HT1080 (cell line): ENCODE measurements around the gene MPC1. TPM values are rescaled to one million over a fixed set of nuclear protein-coding genes. Genes with fewer than 3 reads are reported as not detected.
A peak's percentile ranks its signal among the peaks of the same experiment; 100 is the strongest.
"Not testable (repeated sequence)": the region's sequence is repeated elsewhere in the genome, so short reads cannot be mapped to it uniquely, and the experiment has no call there.

Source experiments
- DNase-seq: peaks from one replicate; pipeline ENCODE4 v3.0.0-alpha.2; 2015; ENCODE audit warnings: low read depth
- total RNA-seq: library from RNA; depleted of rRNA; stranded (reverse); fragments of >200 nt; shearing (Covaris generic); gene quantifications from 2 replicates; pipeline ENCODE4 v1.2.3, GENCODE V29; 2014

MPC1 gene
- total RNA-seq, 1 experiment from 2014 or later: 39.6 TPM

DNA sequence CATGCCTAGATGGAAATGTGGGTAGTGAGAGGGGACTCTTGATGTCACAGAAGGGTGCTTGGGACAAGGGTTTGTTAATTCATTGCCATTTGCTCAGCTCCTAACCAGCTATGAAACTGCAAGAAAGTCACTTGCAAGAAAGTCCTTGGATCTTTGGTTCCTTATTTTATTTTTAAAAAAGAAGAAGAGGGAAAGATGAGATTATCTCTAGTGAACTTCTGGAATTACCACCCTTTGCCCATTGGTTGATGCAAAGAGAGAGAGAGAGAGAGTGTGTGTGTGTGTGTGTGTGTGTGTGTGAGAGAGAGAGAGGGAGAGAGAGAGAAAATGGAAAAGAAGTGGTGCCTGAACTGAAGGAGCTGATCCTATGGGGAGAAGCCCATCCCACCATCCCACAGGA is 35.8 kb downstream of the MPC1 start:
- DNase-seq: no peak

DNA sequence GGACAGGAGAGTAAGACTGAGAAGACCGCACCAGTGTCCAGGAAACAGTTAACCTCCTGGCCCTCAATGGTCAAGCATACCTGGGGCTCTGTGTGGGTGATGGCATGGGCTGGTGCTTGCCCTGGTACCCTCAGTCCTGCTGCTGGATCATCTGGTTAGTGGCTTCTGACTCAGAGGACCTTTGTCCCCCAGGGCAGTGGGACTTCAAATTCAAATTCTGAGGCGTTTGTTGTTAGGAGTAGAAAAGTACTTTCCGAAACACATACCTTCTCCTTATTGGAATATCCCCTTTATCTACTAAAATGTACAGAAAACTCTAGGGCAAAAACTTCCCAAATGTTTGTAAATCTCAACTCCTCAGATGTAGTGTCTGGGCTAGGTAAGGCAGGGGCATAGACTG is 36.3 kb downstream of the MPC1 start:
- no peak for DNase-seq

DNA sequence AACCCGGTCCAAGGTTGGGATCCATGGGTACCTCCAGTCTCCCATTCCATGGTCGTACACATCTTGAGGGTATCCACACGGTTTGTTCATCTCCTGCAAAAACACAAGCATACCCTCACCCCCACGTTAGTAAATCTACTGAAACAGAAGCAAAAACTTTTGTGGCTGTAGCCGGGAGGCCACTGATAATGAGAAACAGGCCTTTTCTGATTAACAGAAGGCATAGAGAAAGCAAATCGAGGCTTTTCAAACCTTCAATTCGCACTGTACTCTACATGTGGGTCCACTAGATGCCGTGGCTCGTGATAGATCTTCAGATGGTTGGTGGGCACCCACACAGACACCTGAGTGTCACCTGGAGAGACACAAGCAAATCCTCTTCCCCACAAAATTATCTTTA is 37.1 kb downstream of the MPC1 start:
- DNase-seq: not testable (repeated sequence)

DNA sequence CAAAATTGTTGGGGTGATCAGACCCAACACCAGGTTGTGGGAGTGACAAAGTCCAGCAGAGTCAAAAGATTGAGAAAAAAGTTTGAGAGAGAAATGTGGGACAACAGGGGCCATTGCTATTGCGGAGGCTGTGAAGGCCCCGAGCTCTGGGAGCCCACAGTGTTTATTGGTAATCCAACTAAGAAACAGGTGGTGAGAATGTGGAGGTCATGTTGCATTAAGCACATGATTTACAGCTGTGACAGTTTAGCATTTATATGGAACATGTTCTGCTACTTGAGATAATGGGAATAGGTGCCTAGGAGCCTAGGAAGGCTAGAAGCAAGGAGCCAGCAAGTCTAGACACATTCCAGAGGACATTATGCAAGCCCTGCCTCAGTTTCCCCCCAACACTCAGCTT is 37.8 kb downstream of the MPC1 start:
- not testable (repeated sequence) for DNase-seq

- no peak for DNase-seq
These were observed 38.5 kb downstream of the MPC1 start for GRCh38 chr6:166344240-166344639.

GRCh38 chr6:166343150-166343487 is 39.6 kb downstream of the MPC1 start:
- DNase-seq: no peak

- DNase-seq: peak; percentile 83
These were observed 40.2 kb downstream of the MPC1 start, which contains the start of gene SFT2D1 for GRCh38 chr6:166342349-166343149. Gene SFT2D1, minus strand, starts transcription at chr6:166342545. Its CDS starts 64 bp downstream, at chr6:166342481.

GRCh38 chr6:166341977-166342348 is 40.8 kb downstream of the MPC1 start:
- DNase-seq: no peak

DNA sequence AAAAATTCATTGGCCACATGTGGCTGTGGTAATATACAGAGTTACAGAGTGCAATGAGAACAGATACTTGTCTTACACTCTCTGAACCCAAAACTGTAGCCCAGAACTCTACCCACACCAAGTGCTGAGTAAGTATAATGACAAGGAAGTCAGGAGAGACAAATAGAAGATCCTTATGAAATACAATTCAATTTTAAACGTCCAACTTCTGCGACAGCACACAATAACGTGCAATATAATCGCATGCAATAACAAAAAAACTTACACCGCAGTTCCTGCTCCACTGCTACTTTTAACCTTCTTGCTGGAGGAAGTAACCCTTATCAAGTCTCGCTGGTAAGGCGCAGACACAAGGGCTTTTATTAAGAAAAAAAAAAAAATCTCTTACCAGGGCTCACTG is 41.3 kb downstream of the MPC1 start:
- DNase-seq: no peak

GRCh38 chr6:166338854-166339253 is 43.9 kb downstream of the MPC1 start:
- no peak for DNase-seq

DNA sequence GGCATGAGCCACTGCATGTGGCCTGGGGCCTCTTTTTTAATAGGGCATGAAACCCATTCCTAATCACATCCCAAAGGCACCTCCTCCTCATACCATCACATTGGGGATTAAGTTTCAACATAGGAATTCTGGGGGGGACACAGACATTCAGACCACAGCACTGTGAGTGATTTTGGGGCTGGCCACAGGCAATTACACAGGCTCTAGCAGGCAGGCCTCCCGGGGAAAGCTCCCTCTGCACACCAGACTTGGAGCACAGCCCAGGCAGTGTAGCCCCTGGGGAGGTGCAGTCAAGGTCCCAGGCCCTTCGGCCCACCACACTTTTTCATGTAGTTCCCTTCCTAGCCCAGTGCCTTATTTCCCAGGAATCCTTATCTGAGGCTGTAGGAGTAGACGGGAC is 45.9 kb downstream of the MPC1 start:
- DNase-seq: no peak

DNA sequence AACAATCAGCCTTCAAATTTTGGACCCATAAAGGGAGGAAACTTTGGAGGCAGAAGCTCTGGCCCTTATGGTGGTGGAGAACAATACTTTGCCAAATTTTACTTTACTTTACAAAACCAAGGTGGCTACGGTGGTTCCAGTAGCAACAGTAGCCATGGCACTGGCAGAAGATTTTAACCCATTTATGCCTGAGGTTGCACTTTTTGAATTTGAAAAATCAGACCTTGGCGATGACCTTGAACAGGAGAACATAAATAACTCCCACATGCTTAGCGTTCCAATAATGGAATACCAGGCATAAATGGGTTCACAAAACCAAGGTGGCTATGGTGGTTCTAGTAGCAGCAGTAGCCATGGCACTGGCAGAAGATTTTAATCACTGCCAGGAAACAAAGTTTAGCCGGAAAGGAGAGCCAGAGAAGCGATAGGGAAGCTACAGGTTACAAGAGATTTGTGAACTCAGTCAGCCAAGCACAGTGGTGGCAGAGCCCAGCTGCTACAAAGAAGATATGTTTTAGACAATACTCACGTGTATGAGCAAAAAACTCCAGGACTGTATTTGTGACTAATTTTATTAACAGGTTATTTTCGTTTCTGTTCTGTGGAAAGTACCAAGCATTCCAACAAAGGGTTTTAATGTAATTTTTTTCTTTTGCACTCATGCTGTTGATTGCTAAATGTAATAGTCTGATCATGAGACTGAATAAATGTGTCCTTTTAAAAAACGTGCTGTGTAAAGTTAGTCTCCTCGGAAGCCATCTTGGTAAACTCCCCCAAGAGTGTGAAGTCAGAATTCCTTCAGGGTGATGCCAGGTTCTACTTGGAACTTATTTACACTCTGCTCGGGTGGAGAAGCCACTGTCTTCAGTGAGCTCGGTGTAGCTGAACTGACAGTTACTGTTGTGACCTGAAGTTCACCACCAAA is 47.1 kb downstream of the MPC1 start:
- DNase-seq: no peak

DNA sequence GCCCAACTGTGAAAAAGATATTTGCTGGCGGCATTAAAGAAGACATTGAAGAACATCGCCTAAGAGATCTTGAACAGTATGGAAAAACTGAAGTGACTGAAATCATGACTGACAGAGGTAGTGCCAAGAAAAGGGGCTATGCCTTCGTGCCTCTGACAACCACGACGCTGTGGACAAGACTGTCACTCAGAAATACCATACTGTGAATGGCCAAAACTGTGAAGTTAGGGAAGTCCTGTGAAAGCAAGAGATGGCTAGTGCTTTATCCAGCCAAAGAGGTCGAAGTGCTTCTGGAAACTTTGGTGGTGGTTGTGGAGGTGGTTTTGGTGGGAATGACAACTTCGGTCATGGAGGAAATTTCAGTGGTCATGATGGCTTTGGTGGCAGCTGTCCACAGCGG is 47.9 kb downstream of the MPC1 start:
- no peak for DNase-seq

GRCh38 chr6:166333172-166333995 is 49.4 kb downstream of the MPC1 start:
- DNase-seq: no peak

DNA sequence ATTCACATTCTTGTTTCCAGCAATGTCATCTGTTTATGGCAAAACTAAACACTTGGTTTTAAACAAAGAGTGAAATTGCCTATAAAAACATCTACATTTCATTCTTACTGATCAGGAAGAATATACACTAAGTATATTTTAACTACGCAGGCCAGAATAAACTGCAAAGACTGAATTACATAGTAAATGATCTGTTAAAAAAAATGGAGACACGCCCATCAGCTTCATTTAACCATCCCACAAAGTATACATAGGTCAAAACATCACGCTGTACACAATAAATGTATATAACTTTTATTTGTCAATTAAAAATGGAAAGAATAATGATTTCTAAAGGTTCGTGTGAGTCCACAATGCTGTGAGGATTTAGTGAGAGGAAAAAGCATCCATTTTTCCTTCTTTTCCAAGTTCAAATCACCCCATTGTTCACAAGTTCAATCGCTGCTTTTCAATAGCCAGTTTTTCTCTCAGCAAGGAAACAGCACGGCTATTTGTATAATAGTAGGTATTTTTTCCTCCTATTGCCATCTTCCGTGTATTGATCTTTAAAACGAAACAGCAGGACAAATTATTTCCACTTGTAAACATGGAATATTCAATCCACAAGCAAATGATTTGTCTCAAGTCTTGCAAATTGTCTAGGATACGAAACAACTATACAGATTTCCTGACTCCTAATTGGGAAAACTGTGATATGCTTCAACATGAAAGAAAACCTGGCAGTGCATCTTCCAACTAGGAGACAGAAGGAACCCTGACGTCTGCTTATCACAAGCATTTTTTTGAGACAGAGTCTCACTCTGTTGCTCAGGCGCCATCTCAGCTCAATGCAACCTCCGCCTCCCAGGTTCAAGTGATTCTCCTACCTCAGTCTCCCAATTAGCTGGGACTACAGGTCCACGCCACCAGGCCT is 51.0 kb downstream of the MPC1 start:
- DNase-seq: no peak

GRCh38 chr6:166330612-166331011 is 52.1 kb downstream of the MPC1 start:
- DNase-seq: no peak

GRCh38 chr6:166325383-166326042 is 57.2 kb downstream of the MPC1 start:
- DNase-seq: no peak

DNA sequence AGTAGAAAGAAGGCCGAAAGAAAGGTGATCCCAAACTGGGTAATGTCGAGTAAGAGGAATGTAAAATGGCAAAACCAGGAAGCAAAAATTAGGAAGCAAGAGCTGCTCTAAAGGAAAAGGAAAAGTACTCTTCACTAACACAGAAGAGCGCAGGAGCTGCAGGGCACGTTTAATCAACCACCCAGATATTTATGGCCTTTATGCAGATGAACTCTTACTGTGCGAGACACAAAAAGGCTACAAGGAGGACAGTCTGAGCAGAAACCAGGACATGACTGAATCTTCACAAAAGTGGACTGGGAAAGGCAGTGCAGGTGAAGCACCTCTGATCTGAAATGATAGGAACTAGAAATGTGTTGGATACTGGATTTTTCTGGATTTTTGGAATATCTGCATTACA is 59.3 kb downstream of the MPC1 start:
- no peak for DNase-seq

- DNase-seq: no peak
These were observed 63.8 kb downstream of the MPC1 start for GRCh38 chr6:166318649-166319600.
